Right lobe of liver (tissue), 4 donors: ENCODE data around the gene IFT43.

Experiments
- CTCF ChIP-seq, 4 donors: fragments of 200-600 bp in 3 of 4; fragments of 450-650 bp in 1 of 4; IDR thresholded peaks; one replicate each; pipeline versions ENCODE4 v1.5.1 to v1.8.0; 2016 to 2022; ENCODE audit warnings: antibody characterized with exemption in 4 of 4, mild to moderate bottlenecking in 2 of 4
- POLR2A ChIP-seq: fragments of 450-650 bp; IDR thresholded peaks from one replicate; pipeline ENCODE4 v1.6.1; 2017; ENCODE audit warnings: antibody characterized with exemption, mild to moderate bottlenecking
- donor health status: DM: no; HTN: no; CAD: no.
- donor health status: DM: no; HTN: no; CAD: no.
- donor health status: DM: no; HTN: yes; CAD: no.

GRCh38 chr14:75972801-75973421 is 12.7 kb upstream of the IFT43 start:
- no peak for TF ChIP-seq CTCF (IDR thresholded peaks at IDR 0.05)
- no peak for TF ChIP-seq POLR2A
